GM21381 (cell line): Measurements from ENCODE around the gene PDK2.
"Not testable (repeated sequence)": the region's sequence is repeated elsewhere in the genome, so short reads cannot be mapped to it uniquely, and the experiment has no call there.

Experiments used
- ATAC-seq: cut with Tn5 transposase; IDR thresholded peaks from one replicate; pipeline ENCODE4 v1.9.1; 2021; ENCODE audit warnings: mild to moderate bottlenecking, moderate library complexity; ENCODE audit not compliant: unreplicated experiment

The PDK2 gene

DNA sequence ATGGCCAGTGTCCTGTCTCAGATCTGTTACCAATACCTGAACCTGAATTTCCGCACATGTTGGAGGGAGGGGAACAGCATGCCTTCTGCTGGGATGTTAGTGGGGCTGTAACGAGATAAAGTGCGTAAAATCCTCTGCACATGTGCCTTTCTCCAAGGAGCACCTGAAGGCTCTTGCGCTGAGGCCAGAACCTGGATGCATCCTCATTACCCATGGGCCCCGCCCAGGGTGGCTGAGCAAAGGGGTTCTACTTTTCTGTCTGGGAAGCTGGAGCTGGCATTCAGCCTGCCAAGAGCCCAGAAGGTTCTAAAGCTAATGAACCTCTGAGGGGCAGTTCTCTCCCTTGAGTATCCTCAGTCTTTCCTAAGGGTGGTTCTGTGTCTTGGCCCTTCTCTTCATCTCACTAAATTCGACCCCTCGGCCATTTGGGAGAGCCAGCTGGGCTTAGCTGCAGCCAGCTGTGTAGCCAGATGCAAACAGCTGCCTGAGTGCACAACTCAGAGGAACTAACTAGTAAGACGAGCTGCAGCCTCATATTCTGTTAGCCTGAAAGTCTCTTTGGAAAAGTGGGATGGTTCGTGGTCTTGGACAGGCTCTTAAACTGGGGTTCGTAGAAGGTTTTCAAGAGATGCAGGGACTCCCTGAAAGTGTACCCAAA lies 36.7 kb upstream of the PDK2 start:
- no peak for ATAC-seq

DNA sequence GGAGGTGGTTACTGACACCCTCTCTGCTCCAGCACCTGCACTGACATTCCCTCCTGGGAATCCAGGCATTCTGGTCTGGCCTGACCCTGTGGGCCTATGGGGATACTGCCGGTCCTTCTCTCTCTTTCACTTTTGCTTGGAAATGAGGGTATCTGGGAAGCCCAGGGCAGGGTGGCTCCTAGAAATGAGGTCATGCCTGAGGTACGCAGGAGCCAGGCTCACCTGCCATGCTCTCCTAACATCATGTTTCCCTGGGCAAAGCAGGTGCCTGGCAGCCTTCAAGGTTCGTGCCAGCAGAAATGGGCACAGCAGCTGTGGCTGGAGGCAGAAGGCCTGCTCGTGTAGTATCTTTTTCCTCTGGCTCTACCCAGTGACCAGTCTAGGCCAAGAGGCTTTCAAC lies 35.9 kb upstream of the PDK2 start:
- ATAC-seq, result no peak

DNA sequence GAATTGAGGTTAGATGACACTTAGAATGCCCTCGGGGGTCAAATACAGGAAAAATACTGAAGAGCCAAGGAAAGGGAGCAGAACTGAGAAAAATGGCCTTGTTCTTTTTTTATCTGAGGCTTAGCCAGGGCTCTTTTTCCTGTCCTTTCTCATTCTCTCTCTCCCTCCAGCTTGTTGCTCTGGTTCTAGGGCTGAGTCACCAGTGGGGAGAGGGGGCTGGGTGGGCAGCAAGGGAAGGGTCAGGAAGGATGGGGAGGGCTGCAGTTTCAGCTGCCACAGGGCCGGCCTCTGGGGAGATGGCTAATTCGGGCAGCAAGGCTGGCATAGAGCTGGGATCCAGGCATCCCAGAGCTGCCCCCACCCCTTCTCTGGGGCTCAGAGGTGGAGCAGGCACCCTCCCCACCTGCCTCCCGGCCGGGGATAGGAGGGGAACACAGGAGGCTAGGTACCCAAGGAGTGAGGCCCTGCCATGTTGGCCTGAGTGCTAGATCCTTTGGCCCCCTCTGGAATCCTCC lies 35.3 kb upstream of the PDK2 start:
- no peak for ATAC-seq

DNA sequence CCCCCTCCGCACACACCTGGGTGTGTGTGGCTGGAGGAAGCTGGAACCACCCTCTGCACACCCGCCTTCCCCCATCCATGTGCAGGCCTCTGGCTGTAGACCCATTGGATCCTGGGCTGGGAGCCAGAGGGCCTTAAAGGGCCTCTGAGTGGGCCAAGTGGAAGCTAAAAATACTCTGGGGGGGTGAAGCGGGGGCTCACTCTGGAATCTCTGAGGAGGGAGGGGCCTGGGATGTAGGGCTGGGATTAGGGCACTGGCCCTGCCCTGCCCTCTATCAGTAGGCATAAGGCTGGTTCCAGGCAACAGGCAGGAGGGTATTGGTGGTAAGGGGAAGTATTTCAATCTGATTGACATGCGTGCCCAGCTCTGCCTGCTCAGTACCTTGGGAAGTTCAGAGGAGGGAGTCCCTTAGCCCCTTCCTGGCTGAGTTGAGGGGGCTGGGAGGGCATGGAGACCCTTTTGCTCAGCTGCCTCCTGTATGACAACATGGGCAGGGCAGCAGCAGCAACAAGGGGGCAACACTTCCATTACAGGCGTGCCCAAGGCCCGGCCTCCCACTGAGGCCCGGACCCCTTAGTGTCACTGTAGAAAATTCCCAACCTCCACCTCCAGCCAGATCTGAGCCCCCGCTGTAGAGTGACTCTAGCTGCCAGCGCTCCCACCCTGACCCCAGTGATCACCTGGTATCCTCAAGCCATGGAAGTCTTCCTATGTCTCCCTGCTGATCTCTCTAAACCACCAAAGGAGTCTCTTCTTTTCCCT lies 34.0 kb upstream of the PDK2 start:
- ATAC-seq, result no peak

DNA sequence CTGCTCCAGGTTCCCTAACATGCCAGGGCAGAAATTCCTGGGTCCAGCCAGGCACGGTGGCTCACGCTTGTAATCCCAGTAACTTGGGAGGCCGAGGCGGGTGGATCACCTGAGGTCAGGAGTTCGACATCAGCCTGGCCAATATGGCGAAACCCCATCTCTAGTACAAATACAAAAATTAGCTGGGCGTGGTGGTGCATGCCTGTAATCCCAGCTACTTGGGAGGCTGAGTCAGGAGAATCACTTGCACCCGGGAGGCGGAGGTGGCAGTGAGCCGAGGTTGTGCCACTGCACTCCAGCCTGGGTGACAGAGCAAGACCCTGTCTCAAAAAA lies 33.5 kb upstream of the PDK2 start:
- ATAC-seq, result not testable (repeated sequence)

DNA sequence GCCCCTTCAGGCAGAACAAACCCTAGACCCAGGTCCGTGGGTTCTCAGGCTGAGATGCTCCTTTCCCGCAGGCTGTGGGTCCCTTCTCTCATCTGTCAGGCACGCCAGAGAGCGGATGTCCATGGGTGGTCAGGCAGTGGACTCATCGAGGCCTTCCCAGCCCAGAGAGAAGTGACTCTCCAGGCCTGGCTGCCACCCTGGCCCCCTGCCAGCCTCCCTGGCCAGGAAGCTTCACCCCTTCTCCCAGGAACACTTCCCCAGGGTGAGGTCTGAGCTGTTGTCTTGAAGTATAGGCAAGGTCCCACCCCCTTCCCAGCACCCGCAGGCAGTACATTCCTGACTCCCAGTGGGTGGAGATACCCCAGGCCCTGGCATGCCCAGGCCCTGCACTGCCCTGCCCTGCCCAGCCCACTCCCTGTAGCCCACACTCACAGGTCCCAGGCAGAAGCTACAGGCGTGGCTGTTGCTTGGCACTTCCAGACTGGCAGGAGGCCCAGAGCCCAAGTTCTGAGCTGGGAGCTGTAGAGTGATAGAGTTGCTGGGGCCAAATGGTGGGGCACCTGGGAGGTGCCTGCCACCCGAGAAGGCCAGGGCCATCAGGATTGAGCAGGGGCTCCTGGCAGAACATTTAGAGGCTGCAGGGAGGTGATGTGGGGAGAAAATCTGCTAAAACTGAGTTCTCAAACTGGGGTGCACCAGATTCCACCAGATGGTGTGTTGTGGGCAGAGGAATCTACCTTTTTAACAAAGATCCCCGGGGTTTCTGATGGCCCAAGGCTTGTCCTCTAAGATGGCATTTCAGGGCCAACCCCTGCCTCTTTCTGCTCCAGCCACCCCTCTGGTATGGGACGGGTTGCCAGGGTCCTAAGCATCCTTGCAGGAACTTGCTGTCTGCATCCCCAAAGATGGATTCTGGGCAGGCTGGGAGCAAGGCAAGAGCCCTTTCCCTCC lies 32.6 kb upstream of the PDK2 start:
- no peak for ATAC-seq

DNA sequence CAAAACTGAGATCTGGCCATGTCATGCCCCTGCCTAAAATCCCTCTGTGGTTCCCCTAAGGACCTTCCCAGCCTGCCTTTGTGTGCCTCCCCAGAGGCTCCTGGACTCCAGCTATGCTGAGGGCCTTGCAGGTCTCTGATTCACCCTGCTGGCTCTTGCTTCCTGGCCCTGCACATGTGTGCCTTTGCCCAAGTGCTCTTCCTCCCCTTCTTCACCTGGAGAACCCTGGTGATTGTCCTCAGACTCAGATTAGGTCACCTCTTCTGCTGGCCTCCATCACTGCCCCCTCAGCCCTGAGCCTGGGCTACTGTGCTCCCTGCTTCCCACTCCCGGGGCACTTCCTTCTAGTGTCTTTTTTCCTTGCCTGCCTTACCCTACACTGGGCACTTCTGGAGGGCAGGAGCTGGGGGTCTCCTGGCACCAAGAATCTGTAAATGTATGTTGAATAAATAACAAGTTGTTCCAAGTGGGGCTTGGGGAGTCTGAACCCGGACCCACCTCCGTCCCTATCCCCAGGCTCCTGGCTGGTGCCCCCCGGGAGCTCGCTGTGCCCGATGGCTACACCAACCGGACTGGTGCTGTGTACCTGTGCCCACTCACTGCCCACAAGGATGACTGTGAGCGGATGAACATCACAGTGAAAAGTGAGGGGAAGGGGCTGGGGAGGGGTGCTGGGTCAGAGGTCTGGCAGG lies 31.4 kb upstream of the PDK2 start:
- no peak for ATAC-seq

DNA sequence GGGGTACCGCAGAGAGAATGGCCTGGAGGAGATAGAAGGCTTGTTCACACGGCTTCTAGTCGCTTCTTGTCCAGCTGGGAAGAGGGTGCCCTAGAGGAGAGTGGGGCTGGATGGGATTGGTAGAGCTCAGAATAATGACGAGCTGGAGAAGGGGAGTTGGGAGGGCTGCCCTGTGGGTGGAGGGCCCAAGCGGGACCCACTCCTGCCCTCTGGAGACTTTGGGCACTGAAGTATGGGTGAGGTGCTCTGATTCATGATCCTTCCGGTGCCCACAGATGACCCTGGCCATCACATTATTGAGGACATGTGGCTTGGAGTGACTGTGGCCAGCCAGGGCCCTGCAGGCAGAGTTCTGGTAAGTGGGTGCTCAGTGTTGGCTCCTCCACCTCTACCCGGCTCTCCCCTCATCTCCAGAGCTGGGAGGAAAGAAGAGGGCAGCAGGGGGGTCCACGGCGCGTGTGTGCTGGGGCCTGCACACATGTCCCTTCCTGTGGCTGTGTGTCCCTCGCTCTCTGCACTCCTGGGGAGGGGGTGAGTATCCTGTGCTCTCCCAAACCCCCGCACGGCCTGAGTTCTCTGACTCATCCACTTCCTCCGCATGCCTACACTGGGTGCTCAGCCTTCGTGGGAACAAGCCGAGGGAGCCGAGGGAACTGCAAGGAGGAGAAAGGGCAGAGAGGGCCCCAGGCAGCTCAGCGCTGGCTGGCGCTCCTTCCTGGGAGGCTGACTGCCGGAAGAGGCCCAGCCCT lies 30.7 kb upstream of the PDK2 start:
- ATAC-seq, result no peak

DNA sequence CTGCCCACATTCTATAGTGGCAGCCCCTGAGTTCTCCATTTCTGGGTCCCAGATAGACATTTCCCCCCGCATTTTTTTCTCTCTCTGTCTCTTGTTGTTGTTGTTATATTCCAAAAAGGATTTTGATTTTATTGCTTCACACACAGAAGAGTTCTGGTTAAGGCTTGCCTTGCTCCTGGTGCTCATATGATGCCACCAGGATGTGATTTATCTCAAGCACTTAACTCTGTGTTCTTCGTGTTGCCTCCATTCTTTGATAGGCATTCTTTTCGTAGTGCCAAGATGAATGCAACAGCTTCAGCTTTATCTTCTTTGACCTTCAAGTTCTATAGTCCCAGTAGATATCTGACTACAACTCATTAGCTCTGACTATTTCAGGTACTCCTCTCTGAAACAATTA lies 30.1 kb upstream of the PDK2 start:
- ATAC-seq, result no peak

DNA sequence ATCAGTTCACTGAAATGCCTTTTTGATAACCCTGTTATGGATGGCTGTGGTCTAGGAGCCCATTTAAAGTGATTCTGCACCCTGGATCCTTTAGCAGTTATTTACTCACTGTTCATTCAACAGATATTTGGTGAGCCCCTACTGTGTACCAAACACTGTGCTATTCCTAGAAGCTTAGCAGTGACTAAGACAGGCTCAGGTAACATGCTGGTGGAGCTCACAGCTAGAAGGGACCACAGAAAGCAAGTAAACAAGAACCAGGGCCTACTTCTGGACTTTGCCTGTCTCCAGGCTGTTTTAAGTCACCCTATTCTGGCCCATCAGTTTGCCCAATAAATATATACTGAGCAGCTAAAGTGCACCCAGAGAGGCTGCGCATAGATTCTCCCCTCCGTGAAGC lies 28.2 kb upstream of the PDK2 start:
- ATAC-seq, result no peak

DNA sequence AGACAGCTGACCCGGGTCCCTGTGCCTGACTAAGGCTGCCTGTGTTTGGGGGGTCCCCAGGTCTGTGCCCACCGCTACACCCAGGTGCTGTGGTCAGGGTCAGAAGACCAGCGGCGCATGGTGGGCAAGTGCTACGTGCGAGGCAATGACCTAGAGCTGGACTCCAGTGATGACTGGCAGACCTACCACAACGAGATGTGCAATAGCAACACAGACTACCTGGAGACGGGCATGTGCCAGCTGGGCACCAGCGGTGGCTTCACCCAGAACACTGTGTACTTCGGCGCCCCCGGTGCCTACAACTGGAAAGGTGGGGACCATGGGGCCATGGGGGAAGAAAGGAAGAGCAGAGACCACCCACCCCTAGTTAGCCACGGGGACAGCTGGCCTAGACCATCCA lies 27.2 kb upstream of the PDK2 start:
- ATAC-seq, result no peak

DNA sequence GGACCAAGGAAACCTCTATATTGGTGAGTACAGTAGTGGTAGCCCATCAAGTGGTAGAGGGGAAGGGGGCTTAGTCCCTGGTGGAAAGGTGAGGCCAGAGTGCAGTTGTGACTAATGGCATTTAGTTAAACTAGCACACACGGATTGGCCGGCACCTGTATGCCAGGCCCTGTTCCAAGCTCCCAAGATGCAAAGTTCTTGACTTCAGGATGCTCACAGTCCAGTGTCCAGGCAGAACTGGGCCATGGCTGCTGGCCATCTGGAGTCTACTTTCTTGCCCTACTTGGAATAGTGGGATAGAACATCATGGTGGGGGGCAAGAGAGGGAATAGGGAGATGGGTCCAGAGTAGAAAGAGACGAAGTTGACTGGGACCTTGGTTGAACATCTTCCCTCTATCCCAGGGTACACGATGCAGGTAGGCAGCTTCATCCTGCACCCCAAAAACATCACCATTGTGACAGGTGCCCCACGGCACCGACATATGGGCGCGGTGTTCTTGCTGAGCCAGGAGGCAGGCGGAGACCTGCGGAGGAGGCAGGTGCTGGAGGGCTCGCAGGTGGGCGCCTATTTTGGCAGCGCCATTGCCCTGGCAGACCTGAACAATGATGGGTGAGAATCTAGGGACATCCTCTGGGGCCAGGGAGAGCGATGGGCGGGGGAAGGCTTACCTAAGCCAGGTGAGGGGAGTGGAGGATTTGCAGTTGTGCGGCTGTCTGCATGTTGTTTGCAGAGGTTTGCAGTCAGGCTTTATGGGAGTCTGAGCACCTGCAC lies 24.1 kb upstream of the PDK2 start:
- ATAC-seq, result no peak

DNA sequence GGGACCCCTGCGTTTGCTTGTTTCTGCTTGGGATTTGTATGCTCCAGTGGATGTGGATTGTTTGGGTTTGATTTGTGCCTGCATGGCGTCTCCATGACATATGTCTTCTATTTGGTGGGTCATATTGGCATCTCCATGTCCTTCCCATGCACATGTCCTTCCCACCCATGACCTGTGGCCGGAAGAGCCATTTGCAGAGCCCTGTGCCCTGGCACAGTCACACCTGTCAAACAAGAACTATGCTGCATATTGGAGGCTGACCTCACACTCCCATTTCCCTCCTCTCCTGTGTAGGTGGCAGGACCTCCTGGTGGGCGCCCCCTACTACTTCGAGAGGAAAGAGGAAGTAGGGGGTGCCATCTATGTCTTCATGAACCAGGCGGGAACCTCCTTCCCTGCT lies 23.5 kb upstream of the PDK2 start:
- ATAC-seq, result no peak

DNA sequence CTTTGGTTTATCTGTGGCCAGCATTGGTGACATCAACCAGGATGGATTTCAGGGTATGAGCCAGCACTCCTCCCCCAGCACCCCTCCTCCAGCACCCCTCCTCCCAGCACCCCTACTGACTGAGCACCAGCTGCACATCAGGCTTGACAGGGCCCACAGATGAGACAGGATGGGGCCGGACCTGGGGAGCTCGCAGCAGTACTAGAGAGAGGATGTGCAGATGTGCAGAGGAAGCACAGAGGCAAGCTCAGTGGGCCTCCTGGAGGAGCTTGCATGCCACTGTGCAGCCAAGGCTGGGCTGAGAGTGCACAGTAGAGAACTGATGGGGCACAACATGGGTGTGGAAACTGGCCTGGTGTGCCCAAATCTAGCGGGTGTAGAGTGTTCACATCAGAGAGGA lies 23.0 kb upstream of the PDK2 start:
- ATAC-seq, result no peak

DNA sequence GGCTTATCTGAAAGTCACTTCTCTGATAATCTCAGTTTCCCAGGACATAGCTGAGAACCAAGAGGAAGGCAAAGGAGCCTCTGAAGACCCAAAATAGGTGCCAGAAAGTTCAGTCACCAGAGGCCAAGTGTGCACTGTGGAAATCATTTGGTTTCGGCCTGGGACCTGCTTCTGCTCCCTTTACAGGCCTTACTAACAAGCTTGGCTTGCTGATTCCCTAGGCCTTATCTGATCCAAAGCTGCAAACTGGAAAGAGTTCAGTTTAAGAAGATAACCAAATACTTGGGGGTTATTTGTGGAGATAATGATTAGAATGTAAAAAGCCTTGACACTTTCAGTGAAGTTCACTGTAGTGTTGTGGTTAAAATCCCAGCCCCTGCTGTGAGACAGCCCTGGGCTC lies 22.2 kb upstream of the PDK2 start:
- no peak for ATAC-seq

DNA sequence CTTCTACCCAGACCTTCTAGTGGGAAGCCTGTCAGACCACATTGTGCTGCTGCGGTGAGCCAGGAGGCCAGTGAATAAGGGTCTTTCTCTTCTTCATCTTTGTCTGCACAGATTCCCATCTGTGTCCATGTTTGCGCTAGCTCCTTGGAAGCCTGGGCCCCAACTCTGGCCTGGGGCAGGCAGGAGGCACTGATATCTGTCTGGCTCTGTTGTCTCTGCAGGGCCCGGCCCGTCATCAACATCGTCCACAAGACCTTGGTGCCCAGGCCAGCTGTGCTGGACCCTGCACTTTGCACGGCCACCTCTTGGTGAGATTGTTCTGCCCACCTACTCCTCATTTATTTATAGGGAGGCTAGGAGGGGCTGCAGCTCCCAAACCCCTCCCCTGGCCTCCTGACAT lies 20.9 kb upstream of the PDK2 start:
- ATAC-seq, result no peak

DNA sequence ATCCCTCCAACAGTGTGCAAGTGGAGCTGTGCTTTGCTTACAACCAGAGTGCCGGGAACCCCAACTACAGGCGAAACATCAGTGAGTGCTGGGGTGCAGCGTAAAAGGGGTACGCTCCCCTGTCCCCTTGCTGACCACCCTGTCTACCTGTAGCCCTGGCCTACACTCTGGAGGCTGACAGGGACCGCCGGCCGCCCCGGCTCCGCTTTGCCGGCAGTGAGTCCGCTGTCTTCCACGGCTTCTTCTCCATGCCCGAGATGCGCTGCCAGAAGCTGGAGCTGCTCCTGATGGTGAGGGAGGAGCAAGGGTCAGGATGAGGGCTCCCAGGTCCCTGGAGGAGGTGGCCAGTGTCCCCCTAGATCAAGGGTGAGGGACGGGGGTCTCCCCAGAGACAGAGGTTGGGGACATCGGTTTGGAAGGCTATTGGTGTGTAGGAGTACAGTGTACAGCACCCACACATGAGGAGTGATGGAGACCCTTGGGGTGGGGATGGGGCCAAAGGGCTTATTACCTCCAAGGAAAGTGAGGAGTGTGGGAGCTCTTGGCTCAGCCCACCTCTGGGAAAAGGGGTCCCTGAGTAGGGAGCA lies 19.6 kb upstream of the PDK2 start:
- ATAC-seq, result no peak

DNA sequence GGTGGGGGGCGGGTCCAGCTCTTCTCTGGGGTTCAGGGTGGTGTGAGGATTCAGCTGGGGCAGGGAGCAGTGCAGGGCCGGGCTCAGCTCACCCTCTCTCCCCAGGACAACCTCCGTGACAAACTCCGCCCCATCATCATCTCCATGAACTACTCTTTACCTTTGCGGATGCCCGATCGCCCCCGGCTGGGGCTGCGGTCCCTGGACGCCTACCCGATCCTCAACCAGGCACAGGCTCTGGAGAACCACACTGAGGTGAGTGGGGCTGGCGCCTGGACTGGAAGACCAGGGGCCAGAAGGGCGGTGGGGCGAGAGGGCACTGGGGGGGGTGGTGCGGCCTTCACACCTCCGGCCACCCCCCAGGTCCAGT lies 18.9 kb upstream of the PDK2 start:
- no peak for ATAC-seq

DNA sequence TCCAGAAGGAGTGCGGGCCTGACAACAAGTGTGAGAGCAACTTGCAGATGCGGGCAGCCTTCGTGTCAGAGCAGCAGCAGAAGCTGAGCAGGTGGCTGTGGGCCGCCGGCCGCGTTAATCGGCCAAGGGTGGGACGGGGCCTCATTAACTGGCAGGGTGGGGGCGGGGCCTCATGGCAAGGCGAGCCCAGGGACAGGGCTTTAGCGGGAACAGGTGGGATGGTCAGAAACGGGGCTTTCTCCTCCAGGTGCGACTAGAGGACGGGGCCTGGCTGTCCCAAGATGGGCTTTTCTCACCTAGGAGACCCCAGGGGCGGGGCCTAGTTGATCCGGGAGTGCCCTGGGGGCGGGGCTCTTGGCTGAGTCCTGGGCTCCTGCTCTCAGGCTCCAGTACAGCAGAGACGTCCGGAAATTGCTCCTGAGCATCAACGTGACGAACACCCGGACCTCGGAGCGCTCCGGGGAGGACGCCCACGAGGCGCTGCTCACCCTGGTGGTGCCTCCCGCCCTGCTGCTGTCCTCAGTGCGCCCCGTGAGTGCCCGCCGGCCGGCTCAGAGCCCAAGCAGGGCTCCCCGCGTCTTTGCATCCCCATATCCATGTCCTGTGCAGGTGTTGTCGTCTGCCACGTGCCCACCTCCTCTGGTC lies 18.4 kb upstream of the PDK2 start:
- ATAC-seq, result no peak
